Middle frontal gyrus (tissue), 1 donor: ENCODE data around the gene TRABD2B.
"Not testable (repeated sequence)": the region's sequence is repeated elsewhere in the genome, so short reads cannot be mapped to it uniquely, and the experiment has no call there.

Experiments used
- DNase-seq: peaks from one replicate; pipeline ENCODE4 v3.0.0-alpha.2; 2015; ENCODE audit warnings: low spot score; ENCODE audit errors: extremely low spot score

Gene TRABD2B

DNA sequence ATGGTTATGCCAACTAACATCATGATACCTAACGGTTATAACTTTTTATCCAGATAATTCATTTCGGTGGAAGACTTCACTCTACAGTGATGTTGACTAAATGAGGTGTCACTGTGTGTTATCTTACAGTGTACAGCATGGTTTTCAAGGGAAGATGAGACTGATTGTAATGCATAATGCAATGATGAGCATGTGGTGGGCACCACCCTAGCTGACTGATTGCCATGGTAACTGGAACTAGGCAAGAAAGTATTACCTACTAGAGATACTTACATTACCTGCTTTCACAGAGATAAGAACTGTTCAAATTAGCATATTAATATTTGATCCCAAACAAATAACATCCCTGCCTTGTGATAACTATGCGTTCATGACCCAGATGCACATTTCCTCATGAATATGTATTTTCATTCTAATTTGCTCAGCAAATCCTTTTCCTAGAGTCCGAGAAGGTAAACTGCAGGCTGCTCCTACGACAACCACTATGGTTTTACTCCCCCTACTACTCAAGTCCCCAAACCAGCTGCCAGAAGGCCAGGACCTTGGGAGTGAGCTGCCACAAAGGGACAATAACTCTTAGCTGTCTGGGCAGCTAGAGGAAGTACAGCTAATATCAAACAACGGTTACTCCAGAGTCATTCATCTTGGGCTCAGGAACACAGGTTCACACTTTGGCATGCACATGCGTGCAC lies 29.2 kb downstream of the TRABD2B start:
- DNase-seq = no peak

DNA sequence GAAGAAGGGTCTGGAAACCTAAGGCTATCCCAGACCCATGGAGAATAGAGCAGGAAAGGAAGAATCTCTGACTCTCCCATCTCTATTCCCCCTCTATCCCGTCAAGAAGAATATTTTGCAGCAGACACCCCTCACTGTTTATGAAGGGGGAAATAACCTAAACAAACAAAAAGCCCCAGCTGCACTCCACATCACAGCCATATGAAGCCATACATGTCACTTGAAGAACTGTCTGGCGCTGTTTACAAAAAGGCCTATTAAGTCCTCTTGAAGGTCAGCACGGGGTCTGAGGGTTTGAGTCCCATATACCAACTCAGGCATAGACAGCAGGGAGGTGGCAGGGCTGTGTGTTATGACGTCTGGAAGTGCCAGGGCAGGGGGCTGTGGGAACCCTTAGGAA lies 31.4 kb downstream of the TRABD2B start:
- no peak for DNase-seq

DNA sequence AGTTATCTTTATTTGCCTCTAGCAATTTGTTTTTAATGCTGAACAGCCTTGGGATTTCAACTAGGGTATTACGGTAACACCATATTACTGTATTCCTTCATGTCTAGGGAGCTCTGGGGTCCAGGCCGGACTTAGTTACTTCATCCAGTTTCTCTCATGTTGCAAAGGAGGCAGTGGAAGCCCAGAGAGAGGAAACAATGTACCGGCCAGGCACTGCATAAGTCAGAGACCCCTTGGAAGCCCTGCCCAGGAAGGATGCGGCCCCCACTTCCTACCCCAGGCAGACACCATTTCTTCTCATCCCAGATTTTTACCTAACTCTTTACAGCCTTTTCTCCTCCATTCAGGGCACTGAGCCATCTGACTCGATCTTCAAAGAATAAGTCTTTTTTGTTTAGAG lies 32.5 kb downstream of the TRABD2B start:
- no peak for DNase-seq

GRCh38 chr1:47963568-47964358 lies 33.4 kb downstream of the TRABD2B start:
- DNase-seq = no peak

- DNase-seq = no peak
These were observed 34.3 kb downstream of the TRABD2B start for GRCh38 chr1:47962750-47963492.

GRCh38 chr1:47961835-47962234 lies 35.4 kb downstream of the TRABD2B start:
- DNase-seq = not testable (repeated sequence)

DNA sequence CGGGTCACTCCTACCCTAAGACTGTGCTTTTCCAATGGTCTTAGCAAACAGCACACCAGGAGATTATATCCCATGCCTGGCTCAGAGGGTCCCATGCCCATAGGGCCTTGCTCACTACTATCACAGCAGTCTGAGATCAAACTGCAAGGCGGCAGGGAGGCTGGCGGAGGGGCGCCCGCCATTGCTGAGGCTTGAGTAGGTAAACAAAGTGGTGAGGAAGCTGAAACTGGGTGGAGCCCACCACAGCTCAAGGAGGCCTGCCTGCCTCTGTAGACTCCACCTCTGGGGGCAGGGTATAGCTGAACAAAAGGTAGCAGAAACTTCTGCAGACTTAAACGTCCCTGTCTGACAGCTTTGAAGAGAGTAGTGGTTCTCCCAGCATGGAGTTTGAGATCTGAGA lies 40.7 kb downstream of the TRABD2B start:
- not testable (repeated sequence) for DNase-seq

DNA sequence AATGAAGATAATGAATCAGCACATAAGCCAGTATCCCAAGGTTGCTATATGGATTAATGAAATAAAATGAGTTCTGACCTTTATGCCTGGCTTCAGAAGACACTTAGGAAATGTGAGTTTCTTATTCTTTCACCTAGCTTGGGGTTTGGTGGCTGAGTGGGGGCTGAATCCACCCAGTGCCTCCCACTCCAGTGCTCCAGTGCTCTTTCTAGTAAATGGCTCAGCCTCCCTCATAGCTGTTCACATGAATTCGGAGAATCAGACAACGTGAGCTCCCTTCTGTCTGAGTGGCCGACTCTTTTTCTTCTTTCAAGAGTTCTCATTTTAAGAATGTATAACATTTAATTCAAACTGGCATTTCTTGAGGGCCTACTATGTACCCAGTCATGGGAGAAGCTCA lies 43.5 kb downstream of the TRABD2B start:
- no peak for DNase-seq

DNA sequence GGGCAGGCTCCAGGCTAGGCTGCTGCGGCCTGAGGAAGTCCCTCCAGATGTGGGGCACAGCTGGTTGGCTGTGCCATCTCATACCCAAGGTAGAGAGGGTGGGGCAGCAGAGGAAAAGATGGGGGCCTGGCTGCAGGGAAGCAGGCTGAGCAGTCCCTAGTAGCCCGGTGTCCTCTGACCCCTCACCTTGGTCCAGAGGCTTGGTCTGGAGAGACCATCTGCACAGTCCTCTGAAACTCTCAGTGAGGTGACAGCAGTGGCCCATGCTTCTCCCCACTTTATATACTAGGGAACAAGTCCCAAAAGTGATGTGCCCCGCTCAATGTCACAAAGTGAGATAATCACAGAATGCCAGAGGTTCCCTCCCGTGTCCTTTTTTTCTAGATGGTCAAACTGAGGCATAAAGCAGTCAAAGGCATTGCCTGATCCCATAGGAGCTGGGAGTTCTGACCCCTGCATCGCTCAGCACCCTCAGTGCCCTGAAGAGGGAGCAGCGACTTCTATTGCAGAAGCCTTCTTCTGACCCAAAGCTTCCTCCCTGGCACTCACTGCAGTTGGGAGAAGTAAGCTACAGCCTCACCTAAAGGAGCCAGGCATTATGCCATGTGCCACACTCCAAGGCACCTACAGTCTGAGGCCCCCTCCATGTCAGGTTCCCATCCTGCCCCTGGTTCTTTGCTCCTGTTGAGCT lies 45.5 kb downstream of the TRABD2B start:
- no peak for DNase-seq

GRCh38 chr1:47951026-47951425 lies 46.2 kb downstream of the TRABD2B start:
- DNase-seq = no peak

GRCh38 chr1:47950471-47950870 lies 46.7 kb downstream of the TRABD2B start:
- DNase-seq = no peak

DNA sequence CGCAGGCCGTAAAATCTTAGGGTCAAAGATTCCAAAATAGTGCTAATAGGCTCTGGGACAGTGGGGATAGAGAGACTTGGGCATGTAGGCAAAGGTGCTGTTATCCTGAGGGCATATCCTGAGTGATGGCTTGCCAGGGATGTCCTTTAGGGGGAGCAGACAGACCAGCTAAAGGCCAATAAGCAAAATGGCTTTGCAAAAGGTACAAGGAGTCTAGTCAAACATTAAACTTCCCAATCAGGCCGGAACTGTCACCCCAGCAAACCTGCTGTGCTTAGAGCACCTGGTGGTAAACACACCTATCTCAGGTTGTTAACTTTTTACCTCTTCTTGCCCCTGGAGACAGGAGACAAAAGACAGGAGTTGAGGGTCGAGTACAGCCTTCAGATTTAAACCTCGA lies 49.1 kb downstream of the TRABD2B start:
- no peak for DNase-seq

DNA sequence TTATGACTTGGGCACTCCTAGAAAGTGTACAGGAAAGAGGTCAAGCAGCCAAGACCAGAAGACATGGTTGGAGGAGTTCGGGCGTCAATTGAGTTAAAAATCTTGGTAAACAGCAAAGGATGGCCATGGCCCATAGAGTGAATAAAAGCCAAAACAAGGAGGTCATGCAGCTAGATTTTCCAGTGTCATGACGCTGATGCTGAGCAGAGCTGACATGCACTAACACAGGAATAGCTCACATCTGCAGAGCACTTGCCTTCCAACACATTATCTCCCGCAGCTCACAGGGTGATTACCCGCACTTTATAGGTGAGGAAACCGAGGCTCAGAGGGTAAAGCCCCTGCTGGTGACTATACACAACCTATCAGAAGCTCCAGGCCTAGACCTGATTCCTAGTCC lies 49.7 kb downstream of the TRABD2B start:
- no peak for DNase-seq

- no peak for DNase-seq
These were observed 52.6 kb downstream of the TRABD2B start for GRCh38 chr1:47944561-47944960.

- DNase-seq = no peak
These were observed 55.0 kb downstream of the TRABD2B start for GRCh38 chr1:47942240-47942629.

DNA sequence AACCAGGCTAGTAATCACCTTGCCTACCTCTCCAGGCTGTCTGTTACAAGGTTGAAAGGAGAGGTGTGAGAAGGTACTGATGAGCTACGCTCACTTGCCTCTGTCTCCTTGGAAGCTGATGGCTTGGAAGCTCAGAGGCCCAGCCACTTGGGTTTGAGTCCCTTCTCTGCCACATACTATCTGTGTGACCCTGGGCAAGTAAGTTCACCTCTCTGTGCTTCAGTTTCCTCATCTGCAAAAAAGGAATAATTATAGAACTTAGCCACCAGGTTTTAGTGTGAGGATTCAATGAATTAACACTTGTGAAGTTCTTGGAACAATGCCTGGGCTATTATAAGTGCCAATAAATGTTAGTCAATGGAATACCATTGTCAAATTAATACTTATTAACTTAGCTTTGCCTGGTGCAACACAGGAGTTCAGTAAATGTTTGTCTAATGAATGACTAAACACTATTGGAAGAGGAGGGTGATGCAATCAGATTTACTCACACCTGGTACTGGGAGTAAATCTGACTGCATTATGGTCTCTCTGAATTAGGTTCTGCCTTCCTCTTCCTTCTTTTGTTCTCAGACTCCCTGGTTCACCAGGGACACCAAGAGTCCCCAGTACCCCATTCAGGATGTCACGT lies 55.5 kb downstream of the TRABD2B start:
- no peak for DNase-seq

DNA sequence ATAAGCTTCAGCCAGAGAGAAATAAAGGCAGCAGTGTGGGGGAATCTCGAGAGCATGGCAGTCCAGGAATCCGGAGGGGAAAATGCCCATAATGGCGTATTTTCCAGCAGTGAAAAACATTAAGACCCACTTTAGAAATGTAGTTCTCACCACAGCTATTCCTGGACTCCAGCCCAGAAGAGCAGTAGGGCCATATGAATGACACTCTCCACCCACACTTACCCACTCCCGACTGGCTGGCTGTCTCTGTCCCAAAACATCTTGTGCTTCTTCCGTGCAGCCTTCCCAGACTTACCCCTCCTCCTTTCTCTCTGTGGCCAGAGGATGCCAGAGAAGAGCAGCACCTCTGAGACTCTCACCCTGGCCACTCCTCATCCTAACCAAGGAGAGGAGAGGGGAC lies 56.4 kb downstream of the TRABD2B start:
- DNase-seq = no peak

- no peak for DNase-seq
These were observed 56.9 kb downstream of the TRABD2B start for GRCh38 chr1:47940326-47940725.

DNA sequence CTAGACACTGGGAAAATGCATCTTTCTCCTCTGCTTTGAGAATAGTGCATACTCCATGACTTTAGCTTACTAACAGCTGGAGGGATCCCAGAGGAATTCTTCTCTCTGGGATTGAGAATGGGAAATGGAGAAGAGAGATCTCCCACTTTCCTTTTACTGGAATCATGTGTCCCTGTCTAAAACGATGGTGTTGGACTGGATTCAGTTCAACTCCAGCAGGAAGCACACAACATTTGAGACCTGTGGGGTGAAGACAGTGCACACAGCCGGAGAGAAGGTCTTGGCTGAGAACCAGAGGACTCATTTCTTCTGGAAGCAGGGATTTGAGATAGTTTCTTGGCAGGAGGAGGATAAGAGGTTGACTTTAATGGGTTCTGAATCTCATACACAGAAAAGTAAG lies 58.7 kb downstream of the TRABD2B start:
- no peak for DNase-seq

GRCh38 chr1:47937586-47938254 lies 59.5 kb downstream of the TRABD2B start:
- no peak for DNase-seq
